GM19240 (cell line): ENCODE data around the gene SLC25A51.

Experiments
- DNase-seq: peaks from one replicate; pipeline ENCODE4 v3.0.0; 2011; ENCODE audit warnings: low spot score; ENCODE audit not compliant: insufficient read length

The SLC25A51 gene

GRCh38 chr9:37839496-37840461, 64.1 kb downstream of the SLC25A51 start:
- DNase-seq: no peak
